ENCODE data around the gene TSHZ2.
"Not testable (repeated sequence)": the region's sequence is repeated elsewhere in the genome, so short reads cannot be mapped to it uniquely, and the experiment has no call there.

TSHZ2 gene

GRCh38 chr20:53524589-53525312, 552.6 kb downstream of the TSHZ2 start:
- no peak for DNase-seq

- DNase-seq, result no peak
Observed at GRCh38 chr20:53527196-53527595, 555.0 kb downstream of the TSHZ2 start.

GRCh38 chr20:53529658-53530057, 557.5 kb downstream of the TSHZ2 start:
- DNase-seq, result no peak

- DNase-seq, result no peak
Observed at GRCh38 chr20:53530440-53530839, 558.3 kb downstream of the TSHZ2 start.

- not testable (repeated sequence) for DNase-seq
Observed at GRCh38 chr20:53532654-53533312, 560.6 kb downstream of the TSHZ2 start.

- no peak for DNase-seq
Observed at GRCh38 chr20:53533500-53533899, 561.3 kb downstream of the TSHZ2 start.

- DNase-seq, result no peak
Observed at GRCh38 chr20:53534037-53534436, 561.9 kb downstream of the TSHZ2 start.

GRCh38 chr20:53535878-53536277, 563.7 kb downstream of the TSHZ2 start:
- DNase-seq, result no peak

GRCh38 chr20:53536382-53536781, 564.2 kb downstream of the TSHZ2 start:
- DNase-seq, result not testable (repeated sequence)

- no peak for DNase-seq
Observed at GRCh38 chr20:53539516-53539915, 567.4 kb downstream of the TSHZ2 start.

Data from fibroblast of skin of scalp (primary cell).